Loucy (cell line): ENCODE results near the gene PHKG1.
"Not testable (repeated sequence)": the region's sequence is repeated elsewhere in the genome, so short reads cannot be mapped to it uniquely, and the experiment has no call there.

ENCODE experiments used
- EZH2phosphoT487 ChIP-seq: fragments of 200-600 bp; IDR thresholded peaks from 2 replicates; pipeline ENCODE4 v1.6.1; 2018; ENCODE audit warnings: antibody characterized with exemption, mild to moderate bottlenecking, moderate library complexity, borderline replicate concordance
- TF ChIP-seq, protein P1 (sequence below): fragments of 200-600 bp; sonication (generic); conservative IDR thresholded peaks from 2 replicates; pipeline ENCODE4 v1.5.1; 2014; ENCODE audit warnings: mild to moderate bottlenecking, antibody characterized with exemption, low read length

DNA sequence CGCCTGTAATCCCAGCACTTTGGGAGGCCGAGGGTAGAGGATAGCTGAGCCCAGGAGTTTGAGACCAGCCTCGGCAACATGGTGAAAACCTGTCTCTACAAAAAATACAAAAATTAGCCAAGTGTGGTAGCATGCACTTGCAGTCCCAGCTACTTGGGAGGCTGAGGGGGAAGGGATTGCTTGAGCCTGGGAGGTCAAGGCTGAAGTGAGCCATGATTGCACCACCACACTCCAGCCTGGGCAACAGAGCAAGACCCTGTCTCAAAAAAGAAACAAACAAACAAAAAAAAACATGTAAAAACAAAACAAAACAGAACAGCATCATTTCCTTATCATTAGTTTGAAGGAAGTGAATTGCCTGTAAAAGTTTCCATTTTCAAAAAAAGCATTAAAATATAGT, 19.5 kb upstream of the PHKG1 start:
- TF ChIP-seq, protein P1, sequence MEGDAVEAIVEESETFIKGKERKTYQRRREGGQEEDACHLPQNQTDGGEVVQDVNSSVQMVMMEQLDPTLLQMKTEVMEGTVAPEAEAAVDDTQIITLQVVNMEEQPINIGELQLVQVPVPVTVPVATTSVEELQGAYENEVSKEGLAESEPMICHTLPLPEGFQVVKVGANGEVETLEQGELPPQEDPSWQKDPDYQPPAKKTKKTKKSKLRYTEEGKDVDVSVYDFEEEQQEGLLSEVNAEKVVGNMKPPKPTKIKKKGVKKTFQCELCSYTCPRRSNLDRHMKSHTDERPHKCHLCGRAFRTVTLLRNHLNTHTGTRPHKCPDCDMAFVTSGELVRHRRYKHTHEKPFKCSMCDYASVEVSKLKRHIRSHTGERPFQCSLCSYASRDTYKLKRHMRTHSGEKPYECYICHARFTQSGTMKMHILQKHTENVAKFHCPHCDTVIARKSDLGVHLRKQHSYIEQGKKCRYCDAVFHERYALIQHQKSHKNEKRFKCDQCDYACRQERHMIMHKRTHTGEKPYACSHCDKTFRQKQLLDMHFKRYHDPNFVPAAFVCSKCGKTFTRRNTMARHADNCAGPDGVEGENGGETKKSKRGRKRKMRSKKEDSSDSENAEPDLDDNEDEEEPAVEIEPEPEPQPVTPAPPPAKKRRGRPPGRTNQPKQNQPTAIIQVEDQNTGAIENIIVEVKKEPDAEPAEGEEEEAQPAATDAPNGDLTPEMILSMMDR = not testable (repeated sequence)
- TF ChIP-seq EZH2phosphoT487 = not testable (repeated sequence)
